ENCODE measurements around the gene TADA3.

The TADA3 gene

DNA sequence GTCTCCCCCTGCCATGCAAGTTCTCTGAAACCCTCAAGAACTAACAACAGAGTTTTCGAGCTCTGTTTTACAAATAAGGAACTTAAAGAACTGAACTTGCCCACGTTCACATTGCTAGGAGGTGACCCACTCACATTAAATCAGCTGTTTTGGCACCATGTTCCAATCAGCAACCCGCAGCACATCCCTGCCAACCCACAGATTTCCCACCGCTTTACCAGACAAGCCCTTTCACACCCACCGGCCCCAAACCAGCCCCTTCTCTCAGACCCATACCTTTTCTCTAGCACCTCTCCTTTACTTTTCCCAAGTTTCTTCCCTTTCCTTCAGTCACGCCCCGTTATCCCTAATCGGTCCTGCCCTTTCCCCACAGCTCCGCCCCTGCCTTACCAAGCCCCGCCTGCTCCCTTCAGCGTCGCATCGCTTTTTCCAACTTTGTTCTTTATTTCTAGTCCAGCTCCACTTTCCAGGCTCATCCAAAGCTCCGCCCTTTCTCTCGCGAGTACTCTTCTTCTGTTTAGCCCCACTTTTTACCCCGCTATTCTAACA lies 61.5 kb downstream of the TADA3 start:
- Histone ChIP-seq H3K27ac (peak overlapping the region; percentile 98), H3K36me3 (peaks cover 16% of the 10 kb centered on the region), H3K9me3 (no peaks in the 10 kb centered on the region), H3K4me3 (ENCODE audit: low read depth in 1 of 2, low read length in 1 of 2) (peak overlapping the region; percentile 91 to 98), H3K4me1 (ENCODE audit: control insufficient read depth in 1 of 2, insufficient read depth in 1 of 2, low read depth in 1 of 2, low read length in 1 of 2) (peaks cover 27 to 32% of the 10 kb centered on the region in 2 experiments), H3K27me3 (no peaks in the 10 kb centered on the region)
- TF ChIP-seq, protein P1, sequence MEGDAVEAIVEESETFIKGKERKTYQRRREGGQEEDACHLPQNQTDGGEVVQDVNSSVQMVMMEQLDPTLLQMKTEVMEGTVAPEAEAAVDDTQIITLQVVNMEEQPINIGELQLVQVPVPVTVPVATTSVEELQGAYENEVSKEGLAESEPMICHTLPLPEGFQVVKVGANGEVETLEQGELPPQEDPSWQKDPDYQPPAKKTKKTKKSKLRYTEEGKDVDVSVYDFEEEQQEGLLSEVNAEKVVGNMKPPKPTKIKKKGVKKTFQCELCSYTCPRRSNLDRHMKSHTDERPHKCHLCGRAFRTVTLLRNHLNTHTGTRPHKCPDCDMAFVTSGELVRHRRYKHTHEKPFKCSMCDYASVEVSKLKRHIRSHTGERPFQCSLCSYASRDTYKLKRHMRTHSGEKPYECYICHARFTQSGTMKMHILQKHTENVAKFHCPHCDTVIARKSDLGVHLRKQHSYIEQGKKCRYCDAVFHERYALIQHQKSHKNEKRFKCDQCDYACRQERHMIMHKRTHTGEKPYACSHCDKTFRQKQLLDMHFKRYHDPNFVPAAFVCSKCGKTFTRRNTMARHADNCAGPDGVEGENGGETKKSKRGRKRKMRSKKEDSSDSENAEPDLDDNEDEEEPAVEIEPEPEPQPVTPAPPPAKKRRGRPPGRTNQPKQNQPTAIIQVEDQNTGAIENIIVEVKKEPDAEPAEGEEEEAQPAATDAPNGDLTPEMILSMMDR (IDR thresholded peaks at IDR 0.05), result no peak

All from neutrophil (primary cell).